HG03442 (cell line): ENCODE data around the gene C10orf120.

Source experiments
- ATAC-seq: cut with Tn5 transposase; IDR thresholded peaks from one replicate; pipeline ENCODE4 v1.9.1; 2021; ENCODE audit warnings: mild to moderate bottlenecking, moderate library complexity; ENCODE audit not compliant: unreplicated experiment

The C10orf120 gene

GRCh38 chr10:122662231-122662630, 37.4 kb downstream of the C10orf120 start:
- ATAC-seq, result no peak

GRCh38 chr10:122660696-122661095, 39.0 kb downstream of the C10orf120 start:
- no peak for ATAC-seq

GRCh38 chr10:122659651-122660050, 40.0 kb downstream of the C10orf120 start:
- ATAC-seq, result no peak

GRCh38 chr10:122659126-122659525, 40.5 kb downstream of the C10orf120 start:
- ATAC-seq, result no peak

- no peak for ATAC-seq
Observed at GRCh38 chr10:122658356-122659049, 41.1 kb downstream of the C10orf120 start.

- ATAC-seq, result no peak
Observed at GRCh38 chr10:122657729-122658128, 41.9 kb downstream of the C10orf120 start.

GRCh38 chr10:122657255-122657654, 42.4 kb downstream of the C10orf120 start:
- no peak for ATAC-seq

- no peak for ATAC-seq
Observed at GRCh38 chr10:122656741-122657140, 42.9 kb downstream of the C10orf120 start.

GRCh38 chr10:122656308-122656705, 43.3 kb downstream of the C10orf120 start:
- no peak for ATAC-seq

- ATAC-seq, result no peak
Observed at GRCh38 chr10:122655524-122656307, 43.9 kb downstream of the C10orf120 start.

- ATAC-seq, result no peak
Observed at GRCh38 chr10:122650331-122650730, 49.3 kb downstream of the C10orf120 start.

- no peak for ATAC-seq
Observed at GRCh38 chr10:122649903-122650302, 49.7 kb downstream of the C10orf120 start.

- no peak for ATAC-seq
Observed at GRCh38 chr10:122648599-122649428, 50.8 kb downstream of the C10orf120 start.
